Transverse colon (tissue), 4 donors: ENCODE results near the gene IL10RA. TPM values are rescaled to one million over a fixed set of nuclear protein-coding genes. Genes with fewer than 3 reads are reported as not detected.

ENCODE experiments used
- DNase-seq: peaks from one replicate; pipeline ENCODE4 v3.0.0-alpha.2; 2019
- H3K27ac ChIP-seq, 4 donors: fragments of 200-600 bp; sonication (generic); 2 replicates each; pipeline ENCODE4 v1.5.1; 2016 to 2018; ENCODE audit warnings: inconsistent platforms in 4 of 4
- H3K27me3 ChIP-seq: fragments of 200-600 bp; sonication (generic); 2 replicates; pipeline ENCODE4 v1.5.1; 2017; ENCODE audit warnings: inconsistent platforms
- H3K36me3 ChIP-seq, 4 donors: fragments of 200-600 bp; sonication (generic); 2 replicates each; pipeline ENCODE4 v1.5.1; 2017 to 2019; ENCODE audit warnings: inconsistent platforms in 4 of 4
- H3K4me1 ChIP-seq, 4 donors: fragments of 200-600 bp; sonication (generic); 2 replicates each; pipeline ENCODE4 v1.5.1; 2017 to 2020; ENCODE audit warnings: inconsistent platforms in 4 of 4
- H3K4me3 ChIP-seq, 4 donors: fragments of 200-600 bp; sonication (generic); 1 replicate in 1 of 4; 2 replicates in 3 of 4; pipeline versions ENCODE4 v1.5.1 to v1.6.1; 2017 to 2019; ENCODE audit warnings: inconsistent platforms in 4 of 4
- H3K9me3 ChIP-seq, 2 donors: fragments of 200-600 bp; sonication (generic); 2 replicates each; pipeline ENCODE4 v1.5.1; 2017 to 2019; ENCODE audit warnings: inconsistent platforms in 2 of 2
- EP300 ChIP-seq: sonication (generic); formaldehyde crosslinking; IDR thresholded peaks from one replicate; pipeline ENCODE4 v1.6.1; 2017; ENCODE audit warnings: antibody characterized with exemption, low read depth
- POLR2A ChIP-seq: fragments of 450-650 bp; IDR thresholded peaks from one replicate; pipeline ENCODE4 v1.6.1; 2016; ENCODE audit warnings: antibody characterized with exemption, mild to moderate bottlenecking, moderate library complexity
- POLR2AphosphoS5 ChIP-seq, 3 donors: sonication (generic); formaldehyde crosslinking; IDR thresholded peaks; one replicate each; pipeline ENCODE4 v1.6.1; 2016; ENCODE audit warnings: antibody characterized with exemption in 3 of 3
- WGBS, 2 donors: methylation state at CpG; one replicate each; pipeline ENCODE4 v1.1.5; 2018; ENCODE audit warnings: low coverage in 1 of 2; 5-methylcytosine and 5-hydroxymethylcytosine counted together
- in situ Hi-C, 4 donors: fragments of 200-750 bp; cut with MboI; loops; one replicate each; pipeline versions ENCODE4 v1.15.0 to v1.15.1; 2017; ENCODE audit warnings: low sequenced_read_pairs in 3 of 4, low pct_ligation_motif_present in 1 of 4, low pct_unique_long_range_greater_than_20kb in 1 of 4
- intact Hi-C: fragments of 100-400 bp; cut with DNase I; formaldehyde crosslinking; loops from one replicate; pipeline ENCODE4 v1.15.1; 2023; ENCODE audit warnings: low total_unique reads
- total RNA-seq, 4 donors: library from RNA; depleted of rRNA; stranded (reverse); fragments of >200 nt; gene quantifications; one replicate each; pipeline ENCODE4 v1.1.0, GENCODE V29; 2016
- TF ChIP-seq, protein P1 (sequence below), 5 experiments: fragments of 200-600 bp in 3 of 5; fragments of 450-650 bp in 2 of 5; sonication (generic) in 3 of 5; IDR thresholded peaks; 1 replicate in 2 of 5; 2 replicates in 3 of 5; pipeline ENCODE4 v1.5.1; 2016 to 2017; ENCODE audit warnings: antibody characterized with exemption in 5 of 5, inconsistent platforms in 3 of 5, mild to moderate bottlenecking in 2 of 5, moderate library complexity in 1 of 5

Gene IL10RA
- total RNA-seq, 4 donors from 2014 or later, result 2.8 to 25.4 (median 18.4) TPM

DNA sequence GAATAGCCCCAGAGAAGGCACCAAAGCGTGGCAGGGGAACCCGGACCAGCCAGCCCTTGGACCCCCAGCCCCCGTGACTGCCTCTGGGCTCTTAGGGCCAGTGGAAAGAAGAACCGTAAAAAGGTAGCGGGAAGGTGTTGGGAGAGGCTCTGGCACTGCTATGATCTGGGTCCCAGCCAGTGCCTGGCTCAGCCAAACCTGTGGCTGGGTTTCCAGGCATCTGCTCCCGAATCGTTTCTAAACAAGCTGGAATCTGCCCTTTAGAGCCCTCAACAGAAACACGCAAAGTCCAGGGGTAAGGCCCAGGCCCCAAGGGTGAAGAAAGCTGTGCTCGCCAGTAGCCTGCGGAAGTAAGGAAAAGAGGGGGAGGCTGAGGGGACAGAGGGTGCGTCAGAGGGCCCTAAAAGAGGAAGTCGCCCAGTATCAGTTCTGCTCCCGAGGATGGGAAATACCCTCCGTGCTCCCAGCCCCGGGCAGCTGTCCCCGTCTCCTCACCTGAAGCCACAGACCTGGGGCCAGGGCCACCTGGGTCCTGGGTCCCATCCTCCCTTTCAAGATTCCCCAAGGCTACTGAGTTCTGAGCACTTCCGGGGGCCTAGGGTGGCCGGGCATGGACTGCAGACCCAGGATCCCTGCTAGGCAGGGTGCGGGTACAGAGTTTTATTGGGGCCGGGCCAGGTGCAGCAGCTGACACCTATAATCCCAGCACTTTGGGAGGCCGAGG lies 24.7 kb downstream of the IL10RA start:
- TF ChIP-seq POLR2A (no peak), EP300 (peak; percentile 47), POLR2AphosphoS5 (IDR thresholded peaks at IDR 0.05) (peak in 2 of 3 donors; percentile 6 to 55)
- no peaks in the 10 kb centered on the region for H3K9me3 ChIP-seq
- DNase-seq, result peak; percentile 82
- in situ Hi-C loops (no loop called here), intact Hi-C loops (no loop called here)
- no peak overlapping the region for H3K4me3 ChIP-seq
- H3K4me1 ChIP-seq, result peaks cover 0 to 23% (median 0%) of the 10 kb centered on the region in 4 donors
- no peaks in the 10 kb centered on the region for H3K27me3 ChIP-seq
- peak overlapping the region; percentile 65 to 81 (median 73) for H3K27ac ChIP-seq
- WGBS, 2 donors, result 72 to 80% methylated on average over 1 to 21 of the region's 21 CpGs
- no peaks in the 10 kb centered on the region for H3K36me3 ChIP-seq

GRCh38 chr11:118012083-118012669 lies 26.0 kb downstream of the IL10RA start:
- DNase-seq, result peak; percentile 47
- Histone ChIP-seq H3K27ac (peak overlapping the region; percentile 43 to 81 (median 69)), H3K27me3 (peaks cover 2% of the 10 kb centered on the region), H3K9me3 (no peaks in the 10 kb centered on the region), H3K4me3 (no peak overlapping the region), H3K36me3 (no peaks in the 10 kb centered on the region), H3K4me1 (peaks cover 0 to 26% (median 0%) of the 10 kb centered on the region in 4 donors)
- WGBS, 2 donors, result 46 to 50% methylated on average over 2 to 7 of the region's 7 CpGs
- in situ Hi-C loops (no loop called here), intact Hi-C loops (no loop called here)
- TF ChIP-seq POLR2A, result no peak
- TF ChIP-seq POLR2AphosphoS5 (IDR thresholded peaks at IDR 0.05), result no peak
- TF ChIP-seq EP300, result no peak

- DNase-seq, result no peak
- no peak for TF ChIP-seq POLR2A
- TF ChIP-seq, protein P1, sequence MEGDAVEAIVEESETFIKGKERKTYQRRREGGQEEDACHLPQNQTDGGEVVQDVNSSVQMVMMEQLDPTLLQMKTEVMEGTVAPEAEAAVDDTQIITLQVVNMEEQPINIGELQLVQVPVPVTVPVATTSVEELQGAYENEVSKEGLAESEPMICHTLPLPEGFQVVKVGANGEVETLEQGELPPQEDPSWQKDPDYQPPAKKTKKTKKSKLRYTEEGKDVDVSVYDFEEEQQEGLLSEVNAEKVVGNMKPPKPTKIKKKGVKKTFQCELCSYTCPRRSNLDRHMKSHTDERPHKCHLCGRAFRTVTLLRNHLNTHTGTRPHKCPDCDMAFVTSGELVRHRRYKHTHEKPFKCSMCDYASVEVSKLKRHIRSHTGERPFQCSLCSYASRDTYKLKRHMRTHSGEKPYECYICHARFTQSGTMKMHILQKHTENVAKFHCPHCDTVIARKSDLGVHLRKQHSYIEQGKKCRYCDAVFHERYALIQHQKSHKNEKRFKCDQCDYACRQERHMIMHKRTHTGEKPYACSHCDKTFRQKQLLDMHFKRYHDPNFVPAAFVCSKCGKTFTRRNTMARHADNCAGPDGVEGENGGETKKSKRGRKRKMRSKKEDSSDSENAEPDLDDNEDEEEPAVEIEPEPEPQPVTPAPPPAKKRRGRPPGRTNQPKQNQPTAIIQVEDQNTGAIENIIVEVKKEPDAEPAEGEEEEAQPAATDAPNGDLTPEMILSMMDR (IDR thresholded peaks at IDR 0.05), result no peak
- no peak for TF ChIP-seq EP300
- TF ChIP-seq POLR2AphosphoS5 (IDR thresholded peaks at IDR 0.05), result no peak
- H3K27ac ChIP-seq, result no peak overlapping the region
- no peaks in the 10 kb centered on the region for H3K9me3 ChIP-seq
- H3K4me1 ChIP-seq, result peaks cover 0 to 16% (median 0%) of the 10 kb centered on the region in 4 donors
- 92 to 100% methylated on average over 1 to 3 of the region's 3 CpGs for WGBS, 2 donors
- intact Hi-C loops, result no loop called here
- in situ Hi-C loops, result no loop called here
- H3K36me3 ChIP-seq, result no peaks in the 10 kb centered on the region
- no peak overlapping the region for H3K4me3 ChIP-seq
- peaks cover 8% of the 10 kb centered on the region for H3K27me3 ChIP-seq
Measured at GRCh38 chr11:118014022-118014421, 27.8 kb downstream of the IL10RA start.

- intact Hi-C loops, result no loop called here
Measured at GRCh38 chr11:118015385-118015841, 29.2 kb downstream of the IL10RA start.

More at GRCh38 chr11:118015385-118015841, 29.2 kb downstream of the IL10RA start:
- in situ Hi-C loops, result no loop called here
- peaks cover 14% of the 10 kb centered on the region for H3K27me3 ChIP-seq
- WGBS, 2 donors, result 60% methylated on average over 8 of the region's 11 CpGs; no CpG with 5 or more reads in 1 of the 2 donors
- H3K9me3 ChIP-seq, result no peaks in the 10 kb centered on the region
- no peaks in the 10 kb centered on the region for H3K36me3 ChIP-seq
- H3K27ac ChIP-seq, result no peak overlapping the region
- no peak for TF ChIP-seq POLR2A
- TF ChIP-seq, protein P1 (IDR thresholded peaks at IDR 0.05), result no peak
- no peak for DNase-seq
- H3K4me3 ChIP-seq, result no peak overlapping the region
- H3K4me1 ChIP-seq, result peaks cover 0 to 13% (median 0%) of the 10 kb centered on the region in 4 donors
